ENCODE results near the gene GALNT16.

Gene GALNT16

GRCh38 chr14:69401841-69402240 is 141.9 kb downstream of the GALNT16 start:
- FAIRE-seq = no peak
- no peak for DNase-seq (ENCODE audit: low spot score)

DNA sequence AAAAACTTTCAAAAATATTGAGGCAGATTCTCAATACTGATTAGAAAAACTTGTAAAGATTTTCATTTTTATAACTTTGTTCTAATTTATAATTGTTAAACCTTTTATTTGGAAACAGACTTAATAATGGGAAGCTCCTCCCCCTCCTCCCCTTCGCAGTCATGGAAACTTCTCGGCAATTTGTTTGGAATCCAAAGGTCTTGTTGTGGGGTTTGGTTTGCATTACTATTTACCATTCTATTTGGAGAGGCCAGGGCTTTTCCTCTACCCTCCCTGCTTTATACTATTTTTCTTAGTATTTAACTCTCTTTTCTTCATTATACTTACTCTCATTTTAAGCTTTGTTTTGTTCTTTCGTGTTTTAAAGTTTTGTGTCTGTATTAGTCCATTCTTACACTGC is 144.5 kb downstream of the GALNT16 start:
- no peak for DNase-seq (ENCODE audit: low spot score)
- FAIRE-seq = no peak

GRCh38 chr14:69404883-69405282 is 144.9 kb downstream of the GALNT16 start:
- no peak for DNase-seq (ENCODE audit: low spot score)
- FAIRE-seq = no peak

- no peak for DNase-seq (ENCODE audit: low spot score)
- FAIRE-seq = no peak
These were observed 145.8 kb downstream of the GALNT16 start for GRCh38 chr14:69405762-69406161.
